ENCODE data around the gene CNKSR2.

GRCh38 chrX:21632027-21632426, 257.8 kb downstream of the CNKSR2 start:
- TF ChIP-seq CTCF (IDR thresholded peaks at IDR 0.05) (no peak), POLR2A (IDR thresholded peaks at IDR 0.05) (no peak), POLR2AphosphoS5 (IDR thresholded peaks at IDR 0.05) (no peak)
